GM19468 (cell line): ENCODE measurements around the gene PPP2R2C.

Source experiments
- ATAC-seq: cut with Tn5 transposase; IDR thresholded peaks from one replicate; pipeline ENCODE4 v1.9.1; 2021; ENCODE audit warnings: mild to moderate bottlenecking, moderate library complexity, moderate number of reproducible peaks; ENCODE audit not compliant: unreplicated experiment; ENCODE audit errors: extremely low read depth

The PPP2R2C gene

GRCh38 chr4:6470502-6471306, 1.7 kb downstream of the PPP2R2C start:
- ATAC-seq, result no peak

DNA sequence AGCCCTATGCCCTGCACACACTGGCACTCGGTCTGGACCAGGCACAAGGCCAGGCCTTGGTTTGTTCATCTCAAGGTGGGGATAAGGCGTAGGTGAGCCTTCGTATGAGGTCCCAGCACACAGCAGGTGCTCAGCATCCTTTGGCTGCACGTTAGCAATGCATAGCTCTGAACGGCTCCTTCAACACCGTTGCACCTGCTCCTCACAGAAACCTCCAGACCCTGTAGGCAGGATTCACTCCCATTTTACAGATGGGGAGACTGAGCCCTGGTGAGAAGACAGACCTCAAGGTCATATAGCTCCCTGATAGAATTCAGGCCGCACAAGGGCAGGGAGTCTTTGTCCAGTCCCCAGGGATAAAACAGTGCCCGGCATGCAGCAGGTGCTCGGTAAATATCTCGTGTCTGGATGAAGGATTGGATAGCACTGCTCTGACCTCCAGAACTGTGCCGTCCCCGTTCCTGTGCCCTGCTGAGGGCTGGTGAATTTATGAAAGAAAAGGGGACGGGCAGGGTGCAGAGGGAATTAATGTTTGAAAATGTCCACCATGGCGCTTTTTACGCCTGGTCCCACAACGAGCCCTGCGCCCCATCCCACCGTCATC, 2.4 kb downstream of the PPP2R2C start:
- ATAC-seq, result no peak

GRCh38 chr4:6469144-6469543, 3.3 kb downstream of the PPP2R2C start:
- ATAC-seq, result no peak

GRCh38 chr4:6468376-6468775, 4.0 kb downstream of the PPP2R2C start:
- ATAC-seq, result no peak

DNA sequence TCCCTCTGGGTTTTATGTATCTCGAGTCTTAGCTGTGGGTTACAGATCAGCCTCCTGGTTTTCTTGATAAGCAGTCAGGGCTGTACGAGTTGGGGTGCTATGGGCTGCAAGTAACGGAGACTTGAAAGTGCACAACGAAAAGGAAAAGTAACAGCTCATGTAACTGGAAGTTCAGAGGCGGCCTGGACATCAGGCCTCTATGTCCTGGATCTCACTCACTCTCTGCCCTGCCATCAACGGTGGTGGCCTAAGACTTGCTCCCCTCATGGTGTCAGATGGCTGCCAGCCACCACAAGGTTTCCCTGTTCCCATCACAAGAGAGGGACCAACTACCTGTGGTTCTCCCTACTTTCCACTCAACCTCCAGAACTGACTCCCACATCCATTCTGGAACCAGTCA, 4.8 kb downstream of the PPP2R2C start:
- no peak for ATAC-seq

- no peak for ATAC-seq
Observed at GRCh38 chr4:6466756-6467381, 5.5 kb downstream of the PPP2R2C start.

GRCh38 chr4:6465955-6466354, 6.5 kb downstream of the PPP2R2C start:
- no peak for ATAC-seq

- ATAC-seq, result no peak
Observed at GRCh38 chr4:6464842-6465588, 7.4 kb downstream of the PPP2R2C start.

DNA sequence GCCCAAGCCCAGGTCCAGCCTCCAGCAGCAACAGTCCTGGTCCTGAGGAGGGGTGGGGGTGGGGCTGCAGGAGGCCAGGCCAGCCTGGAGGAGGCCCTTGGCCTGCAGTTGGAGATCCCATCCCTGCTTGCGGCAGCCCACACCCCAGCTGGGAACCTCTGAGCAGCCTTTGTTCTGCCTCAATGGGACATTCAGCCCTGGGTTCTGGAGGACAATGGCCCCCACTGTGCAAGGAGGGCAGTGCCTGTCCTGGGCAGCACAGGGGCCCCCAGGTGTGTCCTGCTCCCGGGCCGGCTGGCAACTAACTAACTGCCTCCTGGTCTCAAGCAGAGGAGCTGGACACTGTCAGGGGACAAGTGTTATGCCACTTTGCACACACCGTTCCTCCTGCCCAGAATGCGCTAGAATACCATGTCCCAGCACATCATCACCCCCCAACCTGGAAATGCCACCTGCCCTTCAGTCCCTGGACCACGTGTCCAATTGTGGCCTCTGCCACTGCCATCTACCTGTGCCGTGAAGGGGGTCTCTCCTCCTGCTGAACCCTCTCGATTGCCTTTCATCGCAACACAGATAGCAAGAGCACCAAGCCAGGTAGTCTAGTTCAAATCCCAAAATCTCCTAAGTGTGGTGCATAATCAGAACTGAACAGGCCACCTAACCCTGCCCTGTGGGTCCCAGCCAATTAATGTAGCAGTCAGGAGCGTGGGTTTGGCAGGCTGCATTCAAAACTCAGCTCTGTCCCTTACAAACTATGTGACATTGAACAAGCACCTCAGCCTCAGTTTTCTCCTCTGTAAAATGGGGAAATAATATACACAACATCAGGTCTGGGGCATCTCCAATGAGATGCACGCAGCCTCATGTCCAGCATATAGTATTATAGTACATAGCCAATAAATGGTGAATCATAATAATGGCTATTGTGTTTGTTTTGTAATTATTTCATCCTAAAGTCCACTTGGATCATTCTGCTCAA, 8.8 kb downstream of the PPP2R2C start:
- no peak for ATAC-seq

- ATAC-seq, result no peak
Observed at GRCh38 chr4:6461301-6462165, 10.9 kb downstream of the PPP2R2C start.

DNA sequence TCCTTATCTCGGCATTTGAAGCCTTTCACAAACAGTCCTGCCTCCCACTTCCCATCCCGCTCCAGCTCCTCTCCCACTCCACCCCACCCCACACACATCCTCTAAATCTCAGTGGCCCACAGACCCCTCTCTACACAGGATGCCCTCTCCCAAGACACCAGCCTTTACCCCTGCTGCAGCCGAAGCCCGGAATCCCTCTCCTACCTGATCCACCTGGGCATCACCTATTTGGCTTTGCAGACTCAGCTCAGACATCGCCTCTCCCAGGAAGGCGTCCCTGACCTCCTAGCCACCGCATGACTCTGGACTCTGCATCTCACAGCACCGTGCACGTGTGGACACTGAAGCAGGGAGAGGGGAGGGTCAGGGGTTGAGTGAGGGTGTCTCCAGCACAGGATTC, 11.5 kb downstream of the PPP2R2C start:
- no peak for ATAC-seq

GRCh38 chr4:6458528-6458927, 13.9 kb downstream of the PPP2R2C start:
- no peak for ATAC-seq

- ATAC-seq, result no peak
Observed at GRCh38 chr4:6456450-6456849, 16.0 kb downstream of the PPP2R2C start.

DNA sequence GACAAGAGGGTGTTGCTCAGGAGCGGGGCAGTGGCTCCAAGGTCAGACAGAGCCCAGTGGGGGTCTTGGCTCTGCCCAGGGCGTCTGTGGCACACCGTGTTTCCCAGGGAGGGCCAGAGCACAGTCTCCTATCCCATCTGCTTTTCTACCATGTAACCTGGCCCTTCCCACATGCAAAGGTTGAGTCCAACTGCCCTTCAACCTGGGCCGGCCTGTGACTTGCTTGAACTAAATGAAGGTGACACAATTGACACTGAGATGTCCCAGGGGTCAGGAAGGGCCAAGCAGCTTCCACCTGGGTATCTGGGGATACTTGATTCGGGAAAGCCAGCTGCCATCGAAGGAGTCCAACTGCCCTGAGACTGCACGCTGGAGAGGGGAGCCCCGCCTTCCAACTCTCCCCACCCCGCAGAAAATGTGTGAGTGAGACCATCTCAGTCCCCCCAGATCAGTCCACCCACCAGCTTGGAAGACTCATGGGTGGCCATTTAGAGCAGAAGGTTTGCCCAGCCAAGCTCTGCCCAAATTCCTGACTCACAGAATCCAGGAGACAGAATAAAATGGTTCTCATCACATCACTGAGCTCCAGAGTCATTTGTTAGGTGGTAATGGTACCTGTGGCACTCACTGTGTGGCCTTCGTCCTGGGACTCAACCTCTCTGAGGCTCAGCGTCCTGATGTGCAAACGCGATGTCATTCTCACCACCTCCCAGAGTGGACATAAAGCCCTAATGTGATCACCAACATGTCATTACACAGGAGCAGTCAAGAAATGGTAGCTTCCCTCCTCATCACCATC, 18.1 kb downstream of the PPP2R2C start:
- ATAC-seq, result no peak

DNA sequence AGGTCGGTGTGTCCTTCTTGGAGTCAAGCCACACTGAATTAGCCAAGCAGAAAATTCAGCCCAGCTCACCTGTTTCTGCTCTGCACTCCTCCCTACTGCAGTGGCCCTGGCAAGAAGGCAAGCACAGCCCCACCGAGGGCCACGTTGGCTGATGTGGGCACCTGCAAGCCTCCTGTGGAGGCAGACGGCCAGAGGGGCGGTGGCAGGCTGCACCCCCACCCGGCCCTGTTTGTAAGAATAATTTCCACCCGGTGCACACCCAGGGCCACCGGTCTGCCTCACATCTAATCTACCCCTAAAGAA, 18.8 kb downstream of the PPP2R2C start:
- no peak for ATAC-seq

DNA sequence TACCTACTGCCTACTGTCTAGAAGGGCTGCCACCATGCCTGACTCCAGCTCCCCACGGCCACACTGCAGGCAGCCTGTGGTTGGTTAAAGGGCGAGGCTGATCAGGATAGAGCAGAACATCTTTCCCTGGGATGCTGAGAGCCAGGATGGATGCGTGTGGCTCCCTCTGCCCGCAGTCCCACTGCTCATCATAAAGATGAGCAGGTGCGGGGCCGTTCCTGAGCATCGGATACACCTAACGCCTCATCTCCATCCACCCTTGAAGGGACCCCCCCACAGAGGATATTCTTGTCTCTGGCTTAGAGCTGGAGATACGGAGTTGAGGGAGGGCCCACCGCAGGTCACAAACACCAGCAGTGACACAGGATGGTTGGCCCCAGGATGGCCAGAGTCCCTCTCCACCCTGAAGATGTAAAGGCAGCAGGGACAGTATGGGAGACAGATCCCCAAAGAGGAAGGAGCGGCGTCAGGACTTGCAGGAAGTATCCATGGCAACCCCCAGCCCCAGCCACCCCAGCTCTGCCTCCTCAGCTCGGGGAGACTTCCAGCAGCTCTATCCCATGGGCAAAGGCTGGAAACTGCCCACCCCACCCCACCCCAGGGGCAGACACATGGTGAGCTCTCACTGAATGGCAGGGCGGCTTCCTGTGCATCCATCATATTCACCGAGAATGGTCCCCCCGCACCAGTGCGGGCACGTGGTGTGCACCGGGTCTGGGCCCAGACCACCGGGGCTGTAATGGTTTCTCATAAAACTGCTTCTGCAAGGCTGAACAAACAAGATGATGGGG, 19.3 kb downstream of the PPP2R2C start:
- ATAC-seq, result no peak

GRCh38 chr4:6452116-6452896, 20.1 kb downstream of the PPP2R2C start:
- ATAC-seq, result no peak
